Peyer's patch (tissue), 4 donors: ENCODE measurements around the gene EPS15.

Source experiments
- POLR2A ChIP-seq, 2 donors: fragments of 450-650 bp; IDR thresholded peaks; one replicate each; pipeline ENCODE4 v1.5.1; 2017; ENCODE audit warnings: antibody characterized with exemption in 2 of 2, mild to moderate bottlenecking in 2 of 2, moderate library complexity in 2 of 2
- TF ChIP-seq, protein P1 (sequence below), 6 experiments: fragments of 450-650 bp in 4 of 6; fragments of 200-600 bp in 2 of 6; sonication (generic) in 1 of 6; IDR thresholded peaks; one replicate each; pipeline ENCODE4 v1.5.1; 2017 to 2019; ENCODE audit warnings: antibody characterized with exemption in 6 of 6, mild to moderate bottlenecking in 3 of 6, moderate library complexity in 1 of 6

DNA sequence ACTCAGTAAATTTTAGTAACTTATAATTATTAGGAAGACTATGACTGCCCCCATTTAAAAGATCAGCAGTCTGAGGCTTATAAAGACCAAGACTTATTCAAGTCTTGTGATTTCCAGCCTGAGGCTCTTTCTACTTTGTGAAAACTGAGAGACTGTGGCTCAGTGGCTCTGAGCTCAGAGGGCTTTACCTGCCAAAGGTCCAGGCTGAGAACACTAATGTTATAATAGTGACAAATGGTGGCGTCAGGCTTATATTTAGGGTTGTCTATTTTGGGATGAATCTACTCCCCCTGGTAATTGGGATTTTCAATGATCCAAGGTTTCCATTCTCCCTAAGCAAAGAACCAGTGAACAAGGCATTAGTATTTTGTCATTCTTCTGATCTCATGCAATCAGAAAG, 42.6 kb upstream of the EPS15 start:
- TF ChIP-seq, protein P1, sequence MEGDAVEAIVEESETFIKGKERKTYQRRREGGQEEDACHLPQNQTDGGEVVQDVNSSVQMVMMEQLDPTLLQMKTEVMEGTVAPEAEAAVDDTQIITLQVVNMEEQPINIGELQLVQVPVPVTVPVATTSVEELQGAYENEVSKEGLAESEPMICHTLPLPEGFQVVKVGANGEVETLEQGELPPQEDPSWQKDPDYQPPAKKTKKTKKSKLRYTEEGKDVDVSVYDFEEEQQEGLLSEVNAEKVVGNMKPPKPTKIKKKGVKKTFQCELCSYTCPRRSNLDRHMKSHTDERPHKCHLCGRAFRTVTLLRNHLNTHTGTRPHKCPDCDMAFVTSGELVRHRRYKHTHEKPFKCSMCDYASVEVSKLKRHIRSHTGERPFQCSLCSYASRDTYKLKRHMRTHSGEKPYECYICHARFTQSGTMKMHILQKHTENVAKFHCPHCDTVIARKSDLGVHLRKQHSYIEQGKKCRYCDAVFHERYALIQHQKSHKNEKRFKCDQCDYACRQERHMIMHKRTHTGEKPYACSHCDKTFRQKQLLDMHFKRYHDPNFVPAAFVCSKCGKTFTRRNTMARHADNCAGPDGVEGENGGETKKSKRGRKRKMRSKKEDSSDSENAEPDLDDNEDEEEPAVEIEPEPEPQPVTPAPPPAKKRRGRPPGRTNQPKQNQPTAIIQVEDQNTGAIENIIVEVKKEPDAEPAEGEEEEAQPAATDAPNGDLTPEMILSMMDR (IDR thresholded peaks at IDR 0.05), result no peak
- no peak for TF ChIP-seq POLR2A (IDR thresholded peaks at IDR 0.05)
